GM15510 (cell line): Measurements from ENCODE around the gene NADK2.

ENCODE experiments used
- POLR2A ChIP-seq: IDR thresholded peaks from 3 replicates; pipeline ENCODE4 v1.6.1; 2011; ENCODE audit warnings: borderline replicate concordance; ENCODE audit not compliant: insufficient read length; ENCODE audit errors: extremely low read depth

NADK2 gene

DNA sequence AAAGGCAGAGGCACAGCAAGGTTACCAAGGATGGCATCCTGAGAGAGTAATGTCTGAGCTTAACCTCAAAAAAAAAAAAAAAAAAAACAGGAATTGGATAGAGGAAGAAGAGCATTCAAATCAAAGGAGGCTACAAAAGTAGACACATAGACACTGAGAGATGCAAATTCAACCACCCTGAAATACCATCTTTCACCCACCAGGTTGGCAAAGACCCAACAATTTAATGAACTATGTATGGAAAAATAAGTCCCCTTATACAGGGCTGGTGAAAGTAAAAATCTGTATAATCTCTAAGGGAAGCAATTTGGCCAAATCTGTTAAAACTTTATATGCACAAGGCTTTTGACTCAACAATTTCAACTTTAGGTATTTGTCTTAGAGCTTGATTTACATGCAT, 4.9 kb downstream of the NADK2 start:
- no peak for TF ChIP-seq POLR2A

DNA sequence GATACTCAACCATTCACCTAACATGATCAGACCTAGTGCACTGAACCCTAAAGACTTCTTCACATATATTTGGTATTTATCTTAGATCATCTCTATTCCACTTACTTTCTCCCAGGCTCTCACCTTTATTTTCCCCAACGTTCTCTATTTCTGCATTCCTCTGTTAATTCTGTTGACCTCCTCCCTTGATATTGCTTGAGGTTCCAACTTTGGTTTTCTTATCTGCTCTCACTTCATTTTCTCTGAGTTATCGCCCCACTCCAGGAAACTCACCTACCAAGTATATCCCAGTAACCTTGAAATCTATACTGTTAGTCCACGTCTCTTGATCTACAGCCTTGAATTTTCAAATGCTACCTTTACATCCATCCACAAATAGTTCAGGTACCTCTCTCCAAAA, 9.2 kb downstream of the NADK2 start:
- no peak for TF ChIP-seq POLR2A

DNA sequence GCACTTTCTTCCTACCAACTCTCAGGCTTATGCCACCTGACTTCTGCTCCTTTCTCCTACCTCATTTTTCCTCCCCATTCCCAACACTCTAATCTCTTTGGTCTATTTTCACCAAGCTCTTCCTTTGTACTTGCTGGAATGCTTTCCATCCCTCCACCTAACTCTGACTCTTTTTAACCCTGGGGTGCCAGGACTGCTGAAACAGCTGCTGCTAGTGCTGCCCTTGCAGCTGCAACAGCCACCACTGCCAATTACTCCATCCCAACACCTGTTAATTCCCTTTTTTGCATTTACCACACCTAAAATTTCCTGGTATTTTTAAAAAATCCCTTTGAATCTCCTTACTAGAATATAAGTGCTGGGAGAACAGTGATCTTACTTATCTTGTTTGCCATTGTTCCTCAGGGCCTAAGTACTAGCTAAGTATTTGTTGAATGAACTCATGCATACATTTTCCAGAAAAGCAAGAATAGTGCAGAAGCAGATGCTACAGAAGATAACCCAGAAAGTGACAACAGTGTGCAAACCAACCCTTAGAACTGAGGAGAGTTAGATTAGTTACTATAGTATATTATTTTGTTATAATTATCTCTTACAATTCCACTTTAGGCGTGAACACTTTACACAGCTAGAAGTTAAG, 11.5 kb downstream of the NADK2 start:
- TF ChIP-seq POLR2A, result no peak

DNA sequence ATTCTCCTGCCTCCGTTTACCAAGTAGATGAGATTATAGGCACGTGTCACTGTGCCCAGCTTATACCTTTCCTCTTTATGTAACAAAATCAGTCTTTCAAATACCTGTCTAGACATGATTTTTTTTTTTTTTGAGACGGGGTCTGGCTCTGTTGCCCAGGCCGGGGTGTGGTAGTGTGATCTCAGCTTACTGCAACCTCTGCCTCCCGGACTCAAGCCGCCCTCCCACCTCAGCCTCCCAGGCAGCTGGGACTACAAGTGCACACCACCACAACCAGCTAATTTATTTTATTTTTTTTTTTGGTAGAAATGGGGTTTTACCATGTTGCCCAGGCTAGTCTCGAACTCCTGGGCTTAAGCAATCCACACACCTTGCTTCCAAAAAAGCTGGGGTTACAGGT, 13.2 kb downstream of the NADK2 start:
- no peak for TF ChIP-seq POLR2A

DNA sequence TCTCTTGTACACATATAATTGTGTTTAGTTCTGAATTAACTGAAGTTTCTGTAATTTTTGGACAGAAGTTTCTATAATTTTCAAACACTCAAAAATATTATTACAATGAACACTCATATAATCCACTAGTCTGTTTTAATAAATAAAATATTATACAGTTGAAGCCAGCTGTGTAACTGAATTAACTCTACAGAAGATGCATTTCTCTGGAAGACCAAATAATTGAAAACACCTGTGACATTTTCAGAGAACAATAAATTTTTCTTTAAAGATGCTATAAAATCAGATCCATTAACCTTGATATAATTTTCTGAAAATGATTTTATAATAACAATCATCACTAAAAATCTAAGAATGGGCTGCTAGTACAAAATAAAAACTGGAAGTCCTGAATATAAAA, 14.7 kb downstream of the NADK2 start:
- TF ChIP-seq POLR2A, result no peak

DNA sequence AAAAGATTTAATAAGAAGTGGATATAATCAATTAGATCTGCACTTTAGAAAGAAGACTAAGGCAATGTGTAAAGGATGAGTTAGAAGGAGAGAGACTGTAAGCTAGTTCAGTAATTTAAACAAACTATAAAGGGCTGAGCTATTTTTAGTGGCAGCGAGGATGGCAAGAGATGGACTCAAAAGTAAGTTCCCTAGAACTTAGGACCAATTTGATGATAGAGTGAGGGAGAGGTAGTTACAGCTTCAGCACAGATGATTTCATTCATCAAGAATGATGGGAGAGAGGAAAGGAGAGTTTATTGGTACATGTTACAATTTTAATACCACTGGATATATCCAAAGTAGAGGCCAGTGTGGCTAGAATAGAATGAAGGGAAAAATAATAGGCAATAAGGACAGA, 19.1 kb downstream of the NADK2 start:
- TF ChIP-seq POLR2A, result no peak

DNA sequence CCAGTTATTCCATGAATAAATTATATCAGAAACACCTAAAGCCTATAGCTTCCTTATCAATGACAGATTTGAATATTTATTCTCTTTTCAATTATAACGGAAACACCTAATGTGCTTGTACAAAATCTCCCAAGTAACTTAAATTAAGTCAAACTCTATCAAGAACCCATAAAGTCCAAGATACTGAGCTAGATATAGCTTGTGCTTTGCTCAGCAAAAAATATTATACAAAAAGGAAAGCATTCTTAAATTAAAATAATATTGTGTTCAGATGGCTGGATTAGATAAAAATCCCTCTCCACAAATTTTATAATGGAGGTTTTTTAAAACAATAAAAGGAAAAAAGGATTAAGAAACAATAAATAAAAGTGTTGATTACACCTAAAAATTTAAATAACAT, 23.7 kb downstream of the NADK2 start:
- TF ChIP-seq POLR2A, result no peak

DNA sequence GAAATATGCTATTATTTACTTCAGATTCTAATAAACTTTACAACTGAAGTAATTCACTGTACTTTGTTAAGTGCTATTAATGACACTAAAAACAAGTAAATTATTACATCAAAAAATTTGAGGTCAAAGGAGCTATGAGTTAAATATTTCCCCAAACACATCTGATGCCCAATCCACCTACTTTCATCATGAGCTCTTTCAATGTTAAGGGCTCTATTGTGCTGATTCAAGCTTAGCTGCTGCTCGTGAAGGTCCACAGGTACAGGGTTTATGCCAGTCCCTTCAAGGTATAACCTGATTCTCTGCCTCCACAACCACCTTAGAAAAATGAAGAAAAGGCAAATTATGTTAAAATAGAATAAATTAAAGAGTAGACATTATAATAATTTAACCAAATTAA, 24.2 kb downstream of the NADK2 start:
- no peak for TF ChIP-seq POLR2A

DNA sequence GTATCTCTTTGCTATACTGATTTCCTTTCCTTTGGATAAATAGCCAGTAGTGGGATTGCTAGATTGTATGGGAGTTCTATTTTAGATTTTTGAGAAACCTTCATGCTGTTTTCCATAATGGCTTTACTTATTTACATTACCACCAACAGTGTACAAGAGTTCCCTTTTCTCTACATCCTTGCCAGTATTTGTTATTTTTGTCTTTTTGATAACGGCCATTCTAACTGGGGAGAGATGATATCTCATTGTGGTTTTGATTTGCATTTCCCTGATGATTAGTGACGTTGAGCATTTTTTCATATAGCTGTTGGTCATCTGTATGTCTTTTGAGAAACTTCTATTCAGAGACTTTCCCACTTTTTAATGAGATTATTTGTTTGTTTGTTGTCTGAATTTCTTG, 25.8 kb downstream of the NADK2 start:
- TF ChIP-seq POLR2A, result no peak

DNA sequence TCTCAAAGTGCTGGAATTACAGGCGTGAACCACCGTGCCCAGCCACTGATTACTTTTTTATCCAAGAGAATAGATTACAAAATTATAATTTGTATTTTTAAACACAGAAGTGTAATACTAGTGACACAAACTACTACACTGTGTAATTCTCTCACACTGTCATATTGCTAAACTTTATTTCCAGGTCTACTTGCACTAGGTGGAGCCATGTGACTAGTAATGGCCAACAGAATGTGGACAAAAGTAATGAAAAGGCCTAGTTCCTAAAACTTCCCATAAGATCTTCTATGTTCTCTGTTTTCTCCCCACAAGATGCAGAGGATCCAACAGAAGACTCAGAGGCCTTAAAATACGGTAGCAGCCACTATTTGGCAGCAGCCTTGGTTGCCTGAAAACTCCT, 27.3 kb downstream of the NADK2 start:
- no peak for TF ChIP-seq POLR2A

DNA sequence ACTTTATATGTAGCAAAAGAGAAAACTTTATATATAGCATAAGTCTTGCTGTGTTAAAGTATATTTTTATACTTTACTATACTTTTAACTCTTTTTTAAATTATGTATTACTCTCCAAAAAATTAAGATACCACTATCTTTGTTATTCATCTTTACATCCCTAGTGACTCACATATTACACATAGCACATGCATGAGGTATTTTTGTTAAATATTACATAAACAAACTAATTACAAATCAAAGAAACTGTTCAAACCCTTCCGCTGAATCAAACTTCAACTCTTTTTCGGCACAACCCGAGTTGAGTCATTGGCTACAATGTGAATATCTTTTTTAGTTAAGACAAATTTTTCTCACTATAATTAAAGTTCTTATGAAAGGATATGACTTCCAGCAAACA, 32.1 kb downstream of the NADK2 start:
- TF ChIP-seq POLR2A, result no peak

DNA sequence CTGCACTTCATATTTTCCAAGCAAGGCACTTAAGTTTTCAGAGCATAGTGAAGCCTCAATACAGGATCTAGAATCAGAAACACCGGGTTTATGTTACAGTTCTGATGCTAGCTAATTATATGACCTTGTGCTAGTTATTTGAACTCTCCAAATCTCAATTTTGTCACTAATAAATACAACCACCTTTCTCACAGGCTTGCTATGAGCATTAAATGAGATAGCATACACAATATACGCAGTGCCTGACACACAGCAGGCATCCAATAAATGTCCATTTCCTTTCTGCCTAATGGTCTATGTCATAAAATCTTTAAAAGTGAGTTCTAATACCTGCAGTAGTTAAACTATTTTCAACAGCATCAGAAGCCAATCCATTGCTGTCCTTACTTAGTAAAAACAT, 32.9 kb downstream of the NADK2 start:
- TF ChIP-seq POLR2A, result no peak

DNA sequence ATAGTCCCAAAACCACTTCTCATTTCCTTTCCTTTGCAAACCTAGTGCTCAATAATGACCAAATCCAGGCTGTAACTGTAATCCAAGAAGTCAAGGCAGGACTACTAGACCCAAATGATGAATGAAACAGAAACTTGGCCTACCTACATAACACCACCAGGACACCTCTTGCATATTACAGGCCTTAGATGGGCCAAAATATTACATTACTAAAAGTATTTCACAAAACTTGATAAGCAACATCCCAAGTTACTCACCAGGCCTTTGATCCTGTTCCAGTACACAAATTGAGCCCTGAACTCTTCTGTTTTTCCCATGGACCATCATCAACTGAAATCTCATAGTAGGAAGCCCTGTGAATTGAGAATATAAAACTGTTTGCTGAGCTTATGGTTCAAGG, 34.8 kb downstream of the NADK2 start:
- no peak for TF ChIP-seq POLR2A

DNA sequence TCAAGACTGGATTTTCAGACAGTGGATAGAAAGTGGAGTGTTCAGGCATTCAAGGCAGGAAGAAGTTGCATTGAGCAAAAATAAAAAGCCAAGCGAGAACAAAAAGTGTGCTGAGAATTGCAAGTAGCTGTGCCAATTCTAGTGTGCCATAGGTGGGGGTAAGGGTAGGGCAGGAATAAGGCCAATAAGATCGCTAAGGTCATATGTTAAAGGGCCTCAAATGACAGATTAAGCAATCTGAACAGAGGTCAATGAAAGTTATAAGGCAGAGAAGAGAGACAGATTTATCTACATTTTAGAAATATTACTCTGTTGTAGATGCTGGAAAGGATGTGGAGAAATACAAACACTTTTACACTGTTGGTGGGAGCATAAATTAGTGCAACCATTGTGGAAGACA, 36.4 kb downstream of the NADK2 start:
- TF ChIP-seq POLR2A, result no peak

DNA sequence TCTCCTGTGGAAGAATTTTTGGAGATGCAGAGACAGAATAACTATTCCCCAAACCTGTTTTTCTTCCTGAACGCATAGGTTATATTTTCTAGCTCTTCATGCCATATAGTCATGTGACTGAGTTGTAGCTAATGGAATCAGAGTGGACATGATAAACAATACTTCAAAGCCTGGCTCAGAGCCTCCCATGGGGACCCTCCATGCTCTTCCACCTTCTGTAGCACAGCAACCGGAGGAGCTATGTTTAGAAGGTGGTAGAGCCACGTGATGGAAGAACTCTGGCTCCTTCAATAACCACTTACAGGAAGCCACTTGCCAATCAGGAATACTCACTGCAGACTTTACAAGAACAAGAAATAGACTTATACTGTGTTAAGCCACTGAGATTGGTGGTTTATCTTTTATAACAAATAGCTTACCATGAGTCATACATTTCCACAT, 39.2 kb downstream of the NADK2 start:
- no peak for TF ChIP-seq POLR2A

DNA sequence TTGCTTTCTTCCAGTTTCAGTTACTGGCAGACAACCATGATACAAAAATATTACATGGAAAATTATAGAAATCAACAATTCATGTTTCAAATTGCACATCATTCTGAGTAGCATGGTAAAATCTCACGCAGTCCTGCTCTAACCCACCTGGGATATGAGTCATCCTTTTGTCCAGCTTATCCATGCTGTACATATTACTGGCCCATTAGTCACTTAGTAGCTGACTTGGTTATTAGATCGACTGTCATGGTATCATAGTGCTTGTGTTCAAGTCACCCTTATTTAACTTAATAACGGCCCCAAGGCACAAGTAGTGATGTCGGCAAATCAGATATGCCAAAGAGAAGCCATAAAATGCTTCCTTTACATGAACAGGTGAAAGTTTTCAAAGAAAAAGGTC, 41.2 kb downstream of the NADK2 start:
- no peak for TF ChIP-seq POLR2A

DNA sequence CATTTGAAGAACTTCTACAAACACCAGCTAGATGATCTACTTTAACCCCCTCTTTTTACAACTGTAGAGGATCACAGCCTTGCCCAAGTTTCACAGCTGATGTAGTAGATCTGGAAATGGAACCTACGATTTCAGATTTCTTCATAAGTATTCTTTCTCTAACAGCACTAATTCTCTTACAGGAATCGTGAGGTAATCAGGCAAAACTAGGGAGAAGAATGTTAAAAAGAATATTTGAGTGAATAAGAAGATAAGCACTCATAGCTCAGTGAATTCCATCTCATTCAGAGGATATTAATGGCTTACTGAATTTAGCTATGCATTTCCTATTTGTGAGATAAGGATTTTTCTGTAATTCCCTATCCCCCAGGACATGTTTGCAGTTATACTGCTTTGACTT, 42.1 kb downstream of the NADK2 start:
- TF ChIP-seq POLR2A, result no peak
